ENCODE data around the gene SERPINF2. TPM values are rescaled to one million over a fixed set of nuclear protein-coding genes. Genes with fewer than 3 reads are reported as not detected.

SERPINF2 gene
- total RNA-seq, 1 donor from 2014 or later, result 0.82 TPM

Other genes with a start within 250 kb of the SERPINF2 start
- 46.0 and 50.0 TPM in 2 replicates for gene INPP5K, start 226.3 kb upstream of the SERPINF2 start, total RNA-seq
- gene PITPNA, start 180.1 kb upstream of the SERPINF2 start, total RNA-seq, result 97.0 and 113 TPM in 2 replicates
- 148 and 167 TPM in 2 replicates for gene SLC43A2, start 114.0 kb upstream of the SERPINF2 start, total RNA-seq
- 6.6 and 8.0 TPM in 2 replicates for gene SCARF1, start 97.1 kb upstream of the SERPINF2 start, total RNA-seq
- 9.7 and 9.8 TPM in 2 replicates for gene RILP, start 93.0 kb upstream of the SERPINF2 start, total RNA-seq
- 401 and 442 TPM in 2 replicates for gene PRPF8, start 58.0 kb upstream of the SERPINF2 start, total RNA-seq
- 0.02 and 0.04 TPM in 2 replicates for gene TLCD2, start 32.5 kb upstream of the SERPINF2 start, total RNA-seq
- gene WDR81, start 18.2 kb upstream of the SERPINF2 start, total RNA-seq, result 42.7 and 48.4 TPM in 2 replicates
- 8.7 and 14.8 TPM in 2 replicates for gene SERPINF1, start 19.2 kb downstream of the SERPINF2 start, total RNA-seq
- 19.9 and 21.8 TPM in 2 replicates for gene SMYD4, start 87.0 kb downstream of the SERPINF2 start, total RNA-seq
- 99.8 and 109 TPM in 2 replicates for gene RPA1, start 87.1 kb downstream of the SERPINF2 start, total RNA-seq